ENCODE data around the gene ARHGAP5. TPM values are rescaled to one million over a fixed set of nuclear protein-coding genes. Genes with fewer than 3 reads are reported as not detected.
"Not testable (repeated sequence)": the region's sequence is repeated elsewhere in the genome, so short reads cannot be mapped to it uniquely, and the experiment has no call there.

Gene ARHGAP5
- total and polyA plus RNA-seq, 4 donors = 12.3 to 220 (median 41.2) TPM

DNA sequence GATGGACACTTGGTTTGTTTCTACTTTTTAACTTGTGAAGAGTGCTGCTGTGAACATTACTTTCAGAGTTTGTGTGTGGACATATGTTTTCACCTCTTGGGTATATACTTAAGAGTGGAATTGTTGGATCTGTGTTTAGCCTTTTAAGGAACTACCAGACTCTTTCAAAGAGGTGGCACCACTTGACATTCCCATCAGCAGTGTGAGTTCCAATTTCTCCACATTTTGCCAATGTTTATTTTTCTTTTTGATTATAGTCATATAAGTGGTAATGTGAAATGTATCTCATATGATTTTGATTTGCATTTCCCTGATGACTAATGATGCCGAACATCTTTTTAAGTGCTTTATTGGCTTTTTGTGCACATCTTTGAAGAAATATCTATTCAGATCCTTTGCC, 44.8 kb downstream of the ARHGAP5 start:
- no peak for DNase-seq
- Histone ChIP-seq H3K36me3 (ENCODE audit: control insufficient read depth in 4 of 4, insufficient read depth in 4 of 4, low read length in 4 of 4) (peaks cover 0 to 16% (median 3%) of the 10 kb centered on the region in 4 donors), H3K9me3 (ENCODE audit: control insufficient read depth in 4 of 4, insufficient read depth in 3 of 4, low read length in 3 of 4) (no peaks in the 10 kb centered on the region), H3K4me3 (no peak overlapping the region), H3K27ac (ENCODE audit: low read depth in 1 of 2, low read length in 1 of 2) (no peak overlapping the region), H3K9ac (ENCODE audit: insufficient read depth in 1 of 2, low read length in 2 of 2) (no peak overlapping the region), H3K27me3 (ENCODE audit: control insufficient read depth in 3 of 3, insufficient read depth in 3 of 3, low read length in 2 of 3) (no peaks in the 10 kb centered on the region), H3K4me1 (ENCODE audit: control insufficient read depth in 5 of 5, insufficient read depth in 5 of 5, low read length in 5 of 5) (peaks cover 0 to 7% (median 0%) of the 10 kb centered on the region in 5 donors)
- TF ChIP-seq, protein P1, sequence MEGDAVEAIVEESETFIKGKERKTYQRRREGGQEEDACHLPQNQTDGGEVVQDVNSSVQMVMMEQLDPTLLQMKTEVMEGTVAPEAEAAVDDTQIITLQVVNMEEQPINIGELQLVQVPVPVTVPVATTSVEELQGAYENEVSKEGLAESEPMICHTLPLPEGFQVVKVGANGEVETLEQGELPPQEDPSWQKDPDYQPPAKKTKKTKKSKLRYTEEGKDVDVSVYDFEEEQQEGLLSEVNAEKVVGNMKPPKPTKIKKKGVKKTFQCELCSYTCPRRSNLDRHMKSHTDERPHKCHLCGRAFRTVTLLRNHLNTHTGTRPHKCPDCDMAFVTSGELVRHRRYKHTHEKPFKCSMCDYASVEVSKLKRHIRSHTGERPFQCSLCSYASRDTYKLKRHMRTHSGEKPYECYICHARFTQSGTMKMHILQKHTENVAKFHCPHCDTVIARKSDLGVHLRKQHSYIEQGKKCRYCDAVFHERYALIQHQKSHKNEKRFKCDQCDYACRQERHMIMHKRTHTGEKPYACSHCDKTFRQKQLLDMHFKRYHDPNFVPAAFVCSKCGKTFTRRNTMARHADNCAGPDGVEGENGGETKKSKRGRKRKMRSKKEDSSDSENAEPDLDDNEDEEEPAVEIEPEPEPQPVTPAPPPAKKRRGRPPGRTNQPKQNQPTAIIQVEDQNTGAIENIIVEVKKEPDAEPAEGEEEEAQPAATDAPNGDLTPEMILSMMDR (IDR thresholded peaks at IDR 0.05; ENCODE audit: control extremely low read depth, extremely low read depth) = no peak
- 86 to 95% methylated on average over 1 of the region's 1 CpG for WGBS, 2 donors
- no peak for ATAC-seq (ENCODE audit: insufficient read depth, low FRiP score)

DNA sequence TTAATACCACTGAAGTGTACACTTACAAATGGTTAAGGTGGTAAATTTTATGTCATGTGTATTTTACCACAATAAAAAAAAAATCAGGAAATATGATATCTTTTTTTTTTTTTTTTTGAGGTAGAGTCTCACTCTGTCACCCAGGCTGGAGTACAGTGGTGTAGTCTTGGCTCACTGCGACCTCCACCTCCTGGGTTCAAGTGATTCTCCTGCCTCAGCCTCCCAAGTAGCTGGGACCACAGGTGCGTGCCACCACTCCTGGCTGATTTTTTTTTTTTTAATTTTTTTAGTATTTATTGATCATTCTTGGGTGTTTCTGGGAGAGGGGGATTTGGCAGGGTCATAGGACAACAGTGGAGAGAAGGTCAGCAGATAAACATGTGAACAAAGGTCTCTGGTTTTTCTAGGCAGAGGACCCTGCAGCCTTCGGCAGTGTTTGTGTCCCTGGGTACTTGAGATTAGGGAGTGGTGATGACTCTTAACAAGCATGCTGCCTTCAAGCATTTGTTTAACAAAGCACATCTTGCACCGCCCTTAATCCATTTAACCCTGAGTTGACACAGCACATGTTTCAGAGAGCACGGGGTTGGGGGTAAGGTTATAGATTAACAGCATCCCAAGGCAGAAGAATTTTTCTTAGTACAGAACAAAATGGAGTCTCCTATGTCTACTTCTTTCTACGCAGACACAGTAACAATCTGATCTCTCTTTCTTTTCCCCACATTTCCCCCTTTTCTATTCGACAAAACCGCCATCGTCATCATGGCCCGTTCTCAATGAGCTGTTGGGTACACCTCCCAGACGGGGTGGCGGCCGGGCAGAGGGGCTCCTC, 50.0 kb downstream of the ARHGAP5 start:
- DNase-seq; H3K9ac ChIP-seq (ENCODE audit: insufficient read depth in 1 of 2, low read length in 2 of 2); H3K9me3 ChIP-seq (ENCODE audit: control insufficient read depth in 4 of 4, insufficient read depth in 3 of 4, low read length in 3 of 4); H3K27ac ChIP-seq (ENCODE audit: low read depth in 1 of 2, low read length in 1 of 2); H3K27me3 ChIP-seq (ENCODE audit: control insufficient read depth in 3 of 3, insufficient read depth in 3 of 3, low read length in 2 of 3); ATAC-seq (ENCODE audit: insufficient read depth, low FRiP score); H3K4me3 ChIP-seq: not testable (repeated sequence)
- Histone ChIP-seq H3K4me1 (ENCODE audit: control insufficient read depth in 5 of 5, insufficient read depth in 5 of 5, low read length in 5 of 5) (peaks cover 0 to 14% (median 0%) of the 10 kb centered on the region in 5 donors), H3K36me3 (ENCODE audit: control insufficient read depth in 4 of 4, insufficient read depth in 4 of 4, low read length in 4 of 4) (peaks cover 0 to 13% (median 4%) of the 10 kb centered on the region in 4 donors)
- WGBS, 2 donors = 88 to 93% methylated on average over 6 to 7 of the region's 13 CpGs

DNA sequence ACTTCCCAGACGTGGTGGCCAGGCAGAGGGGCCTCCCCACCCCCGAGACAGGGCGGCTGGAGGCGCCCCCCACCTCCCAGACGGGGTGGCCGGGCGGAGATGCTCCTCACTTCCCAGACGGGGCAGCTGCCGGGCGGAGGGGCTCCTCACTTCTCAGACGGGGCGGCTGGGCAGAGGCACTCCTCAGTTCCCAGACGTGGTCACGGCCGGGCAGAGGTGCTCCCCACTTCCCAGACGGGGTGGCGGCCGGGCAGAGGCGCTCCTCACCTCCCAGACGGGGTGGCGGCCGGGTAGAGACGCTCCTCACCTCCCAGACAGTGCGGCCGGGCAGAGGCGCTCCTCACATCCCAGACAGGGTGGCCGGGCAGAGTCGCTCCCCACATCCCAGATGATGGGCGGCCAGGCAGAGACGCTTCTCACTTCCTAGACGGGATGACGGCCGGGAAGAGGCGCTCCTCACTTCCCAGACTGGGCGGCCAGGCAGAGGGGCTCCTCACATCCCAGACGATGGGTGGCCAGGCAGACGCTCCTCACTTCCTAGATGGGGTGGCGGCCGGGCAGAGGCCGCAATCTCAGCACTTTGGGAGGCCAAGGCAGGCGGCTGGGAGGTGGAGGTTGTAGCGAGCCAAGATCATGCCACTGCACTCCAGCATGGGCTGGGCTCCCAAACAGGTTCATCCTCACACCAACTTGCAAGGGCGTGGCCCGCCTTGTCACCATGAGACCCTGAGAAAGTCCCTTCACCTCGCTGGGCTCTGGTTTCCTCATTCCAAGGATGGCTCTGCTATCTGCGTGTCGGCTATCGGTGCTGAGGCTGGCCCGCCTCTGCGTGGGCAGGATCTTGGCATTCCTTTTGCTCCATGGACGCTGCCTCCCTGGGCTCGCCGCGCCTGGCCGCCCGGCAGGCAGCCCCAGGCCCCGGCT, 50.9 kb downstream of the ARHGAP5 start:
- not testable (repeated sequence) for H3K4me3 ChIP-seq; H3K27me3 ChIP-seq (ENCODE audit: control insufficient read depth in 3 of 3, insufficient read depth in 3 of 3, low read length in 2 of 3); ATAC-seq (ENCODE audit: insufficient read depth, low FRiP score); DNase-seq; H3K9ac ChIP-seq (ENCODE audit: insufficient read depth in 1 of 2, low read length in 2 of 2); H3K27ac ChIP-seq (ENCODE audit: low read depth in 1 of 2, low read length in 1 of 2); H3K9me3 ChIP-seq (ENCODE audit: control insufficient read depth in 4 of 4, insufficient read depth in 3 of 4, low read length in 3 of 4)
- Histone ChIP-seq H3K4me1 (ENCODE audit: control insufficient read depth in 5 of 5, insufficient read depth in 5 of 5, low read length in 5 of 5) (peaks cover 0 to 14% (median 0%) of the 10 kb centered on the region in 5 donors), H3K36me3 (ENCODE audit: control insufficient read depth in 4 of 4, insufficient read depth in 4 of 4, low read length in 4 of 4) (peaks cover 0 to 13% (median 4%) of the 10 kb centered on the region in 4 donors)
- WGBS, 2 donors = 97% methylated on average over 53 to 57 of the region's 57 CpGs

DNA sequence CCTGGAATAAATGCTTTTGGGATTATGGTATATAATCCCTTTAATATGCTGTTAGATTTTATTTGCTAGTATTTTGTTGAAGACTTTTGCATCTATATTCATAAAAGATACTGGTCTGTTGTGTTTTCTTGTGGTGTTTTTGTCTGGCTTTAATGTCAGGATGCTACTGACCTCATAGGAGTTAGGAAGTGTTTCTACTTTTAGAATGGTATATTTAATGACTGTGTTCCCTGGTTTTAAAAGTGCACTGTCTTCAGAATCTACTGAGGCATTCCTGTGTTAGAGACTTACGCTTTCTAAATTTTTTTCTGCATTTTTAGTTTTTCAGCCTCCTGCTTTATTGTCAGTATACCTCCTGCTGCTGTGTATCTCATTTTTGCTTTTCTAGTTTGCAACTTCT, 51.6 kb downstream of the ARHGAP5 start:
- peaks cover 0 to 13% (median 4%) of the 10 kb centered on the region in 4 donors for H3K36me3 ChIP-seq (ENCODE audit: control insufficient read depth in 4 of 4, insufficient read depth in 4 of 4, low read length in 4 of 4)
- peaks cover 0 to 3% (median under 1%) of the 10 kb centered on the region in 4 donors for H3K9me3 ChIP-seq (ENCODE audit: control insufficient read depth in 4 of 4, insufficient read depth in 3 of 4, low read length in 3 of 4)
- TF ChIP-seq, protein P1 (IDR thresholded peaks at IDR 0.05; ENCODE audit: control extremely low read depth, extremely low read depth) = no peak
- H3K4me3 ChIP-seq = no peak overlapping the region
- WGBS, 2 donors = 96 to 97% methylated on average over 1 of the region's 1 CpG
- ATAC-seq (ENCODE audit: insufficient read depth, low FRiP score) (no peak), DNase-seq (no peak)
- no peaks in the 10 kb centered on the region for H3K27me3 ChIP-seq (ENCODE audit: control insufficient read depth in 3 of 3, insufficient read depth in 3 of 3, low read length in 2 of 3)
- H3K9ac ChIP-seq (ENCODE audit: insufficient read depth in 1 of 2, low read length in 2 of 2) = no peak overlapping the region
- peak overlapping the region in 1 of 2 donors; percentile 36 for H3K27ac ChIP-seq (ENCODE audit: low read depth in 1 of 2, low read length in 1 of 2)
- H3K4me1 ChIP-seq (ENCODE audit: control insufficient read depth in 5 of 5, insufficient read depth in 5 of 5, low read length in 5 of 5) = peaks cover 0 to 14% (median 0%) of the 10 kb centered on the region in 5 donors

Measured in lung (tissue), 12 donors.